Fibroblast of lung (primary cell): ENCODE measurements around the gene PTGES3.

Source experiments
- CTCF ChIP-seq, 2 donors: IDR thresholded peaks in 1 of 2; conservative IDR thresholded peaks in 1 of 2; 1 replicate in 1 of 2; 2 replicates in 1 of 2; pipeline ENCODE4 v1.5.1; 2011 to 2012; ENCODE audit warnings: low read length in 2 of 2, control low read depth in 1 of 2, inconsistent platforms in 1 of 2, low read depth in 1 of 2, mild to moderate bottlenecking in 1 of 2
- EZH2 ChIP-seq: IDR thresholded peaks from 2 replicates; pipeline ENCODE4 v1.5.1; 2012; ENCODE audit warnings: low read length, control low read depth, mild to moderate bottlenecking; ENCODE audit errors: missing control alignments

- TF ChIP-seq CTCF (conservative IDR thresholded peaks at IDR 0.05 in 1 of 2, IDR thresholded peaks at IDR 0.05 in 1 of 2; ENCODE audit: low read depth in 1 of 2, low read length in 2 of 2) (no peak), EZH2 (no peak)
These were observed 50.5 kb downstream of the PTGES3 start for GRCh38 chr12:56637621-56638020.
